ES-I3 (cell line): ENCODE results near the gene FURIN.
"Not testable (repeated sequence)": the region's sequence is repeated elsewhere in the genome, so short reads cannot be mapped to it uniquely, and the experiment has no call there.

ENCODE experiments used
- H3K36me3 ChIP-seq: 2 replicates; pipeline ENCODE4 v1.6.1; 2013; ENCODE audit warnings: mild to moderate bottlenecking, low read length, control low read depth, moderate library complexity; ENCODE audit not compliant: insufficient read depth
- H3K4me1 ChIP-seq: 2 replicates; pipeline ENCODE4 v1.6.1; 2013; ENCODE audit warnings: mild to moderate bottlenecking, control low read depth, low read length; ENCODE audit not compliant: insufficient read depth
- H3K9ac ChIP-seq: 2 replicates; pipeline ENCODE4 v1.6.1; 2013; ENCODE audit warnings: low read depth, mild to moderate bottlenecking, low read length, moderate library complexity
- H3K9me3 ChIP-seq: 2 replicates; pipeline ENCODE4 v1.6.1; 2013; ENCODE audit warnings: mild to moderate bottlenecking, low read length, moderate library complexity; ENCODE audit not compliant: control insufficient read depth, insufficient read depth

The FURIN gene

GRCh38 chr15:90868261-90868689 is at the start of gene FURIN:
FURIN (plus strand) TSS chr15:90868588; CDS start chr15:90875741, 7,153 bp downstream.
- H3K4me1 ChIP-seq, result peaks cover 42% of the 10 kb centered on the region
- H3K36me3 ChIP-seq, result no peaks in the 10 kb centered on the region
- no peaks in the 10 kb centered on the region for H3K9me3 ChIP-seq
- H3K9ac ChIP-seq, result 0 out of 2 replicates have a peak within 1 kb of the TSS, but pooled peaks have one; percentile 8

- Histone ChIP-seq H3K36me3 (no peaks in the 10 kb centered on the region), H3K4me1 (peaks cover 13% of the 10 kb centered on the region; the same call in 1 of the 2 replicates), H3K9me3 (no peaks in the 10 kb centered on the region), H3K9ac (no peak overlapping the region)
Observed at GRCh38 chr15:90819390-90819789, 49.0 kb upstream of the FURIN start.

- Histone ChIP-seq H3K4me1 (peaks cover 13% of the 10 kb centered on the region; the same call in 1 of the 2 replicates), H3K36me3 (no peaks in the 10 kb centered on the region), H3K9ac (no peak overlapping the region), H3K9me3 (no peaks in the 10 kb centered on the region)
Observed at GRCh38 chr15:90819850-90820249, 48.5 kb upstream of the FURIN start.

GRCh38 chr15:90820481-90820880 is 47.9 kb upstream of the FURIN start:
- H3K9me3 ChIP-seq, result no peaks in the 10 kb centered on the region
- H3K36me3 ChIP-seq, result no peaks in the 10 kb centered on the region
- H3K9ac ChIP-seq, result no peak overlapping the region
- H3K4me1 ChIP-seq, result peaks cover 13% of the 10 kb centered on the region; the same call in 1 of the 2 replicates

- Histone ChIP-seq H3K9me3 (no peaks in the 10 kb centered on the region), H3K9ac (no peak overlapping the region), H3K36me3 (no peaks in the 10 kb centered on the region), H3K4me1 (peaks cover 10% of the 10 kb centered on the region; the same call in 1 of the 2 replicates)
Observed at GRCh38 chr15:90822204-90822955, 46.0 kb upstream of the FURIN start.

- Histone ChIP-seq H3K36me3 (no peaks in the 10 kb centered on the region), H3K4me1 (no peaks in the 10 kb centered on the region; the same call in 1 of the 2 replicates), H3K9me3 (no peaks in the 10 kb centered on the region), H3K9ac (no peak overlapping the region)
Observed at GRCh38 chr15:90823455-90823974, 44.9 kb upstream of the FURIN start.

GRCh38 chr15:90825115-90825899 is 43.1 kb upstream of the FURIN start:
- not testable (repeated sequence) for H3K36me3 ChIP-seq, H3K4me1 ChIP-seq, H3K9ac ChIP-seq, H3K9me3 ChIP-seq

- H3K9ac ChIP-seq, H3K4me1 ChIP-seq, H3K9me3 ChIP-seq: not testable (repeated sequence)
Observed at GRCh38 chr15:90826206-90826885, 42.0 kb upstream of the FURIN start.

GRCh38 chr15:90826886-90827435 is 41.4 kb upstream of the FURIN start:
- Histone ChIP-seq H3K9me3 (no peaks in the 10 kb centered on the region), H3K9ac (no peak overlapping the region), H3K4me1 (peaks cover 5% of the 10 kb centered on the region; the same call in 1 of the 2 replicates), H3K36me3 (no peaks in the 10 kb centered on the region)

More at GRCh38 chr15:90826206-90826885, 42.0 kb upstream of the FURIN start:
- H3K36me3 ChIP-seq, result not testable (repeated sequence)

- H3K4me1 ChIP-seq, result peaks cover 5% of the 10 kb centered on the region; the same call in 1 of the 2 replicates
- H3K9me3 ChIP-seq, result no peaks in the 10 kb centered on the region
- no peak overlapping the region for H3K9ac ChIP-seq
- H3K36me3 ChIP-seq, result no peaks in the 10 kb centered on the region
Observed at GRCh38 chr15:90828111-90828510, 40.3 kb upstream of the FURIN start.

GRCh38 chr15:90829126-90829525 is 39.3 kb upstream of the FURIN start:
- Histone ChIP-seq H3K4me1 (peaks cover 5% of the 10 kb centered on the region; the same call in 1 of the 2 replicates), H3K9ac (no peak overlapping the region), H3K36me3 (no peaks in the 10 kb centered on the region), H3K9me3 (no peaks in the 10 kb centered on the region)

- peaks cover 10% of the 10 kb centered on the region for H3K4me1 ChIP-seq
- H3K36me3 ChIP-seq, result no peaks in the 10 kb centered on the region
- H3K9ac ChIP-seq, result no peak overlapping the region
- H3K9me3 ChIP-seq, result no peaks in the 10 kb centered on the region
Observed at GRCh38 chr15:90829942-90830440, 38.4 kb upstream of the FURIN start.

GRCh38 chr15:90834626-90835025 is 33.8 kb upstream of the FURIN start:
- Histone ChIP-seq H3K4me1 (peaks cover 22% of the 10 kb centered on the region), H3K9ac (no peak overlapping the region), H3K9me3 (no peaks in the 10 kb centered on the region), H3K36me3 (no peaks in the 10 kb centered on the region)
